Astrocyte of the cerebellum (primary cell): Measurements from ENCODE around the gene LTF.

ENCODE experiments used
- DNase-seq: peaks from one replicate; pipeline ENCODE4 v3.0.0-alpha.2; 2011; ENCODE audit warnings: low read depth
- H3K4me3 ChIP-seq: 2 replicates; pipeline ENCODE4 v1.5.1; 2011; ENCODE audit warnings: mild to moderate bottlenecking, low read depth, low read length, moderate library complexity
- in situ Hi-C: cut with HindIII; loops from 2 replicates; pipeline ENCODE4 v1.10.0; 2017; ENCODE audit warnings: low sequenced_read_pairs
- TF ChIP-seq, protein P1 (sequence below): IDR thresholded peaks from 2 replicates; pipeline ENCODE4 v1.5.1; 2012; ENCODE audit warnings: low read length, low read depth, moderate library complexity, mild to moderate bottlenecking; ENCODE audit errors: missing control alignments

Gene LTF

GRCh38 chr3:46455231-46456115, 9.2 kb downstream of the LTF start:
- TF ChIP-seq, protein P1, sequence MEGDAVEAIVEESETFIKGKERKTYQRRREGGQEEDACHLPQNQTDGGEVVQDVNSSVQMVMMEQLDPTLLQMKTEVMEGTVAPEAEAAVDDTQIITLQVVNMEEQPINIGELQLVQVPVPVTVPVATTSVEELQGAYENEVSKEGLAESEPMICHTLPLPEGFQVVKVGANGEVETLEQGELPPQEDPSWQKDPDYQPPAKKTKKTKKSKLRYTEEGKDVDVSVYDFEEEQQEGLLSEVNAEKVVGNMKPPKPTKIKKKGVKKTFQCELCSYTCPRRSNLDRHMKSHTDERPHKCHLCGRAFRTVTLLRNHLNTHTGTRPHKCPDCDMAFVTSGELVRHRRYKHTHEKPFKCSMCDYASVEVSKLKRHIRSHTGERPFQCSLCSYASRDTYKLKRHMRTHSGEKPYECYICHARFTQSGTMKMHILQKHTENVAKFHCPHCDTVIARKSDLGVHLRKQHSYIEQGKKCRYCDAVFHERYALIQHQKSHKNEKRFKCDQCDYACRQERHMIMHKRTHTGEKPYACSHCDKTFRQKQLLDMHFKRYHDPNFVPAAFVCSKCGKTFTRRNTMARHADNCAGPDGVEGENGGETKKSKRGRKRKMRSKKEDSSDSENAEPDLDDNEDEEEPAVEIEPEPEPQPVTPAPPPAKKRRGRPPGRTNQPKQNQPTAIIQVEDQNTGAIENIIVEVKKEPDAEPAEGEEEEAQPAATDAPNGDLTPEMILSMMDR = no peak
- in situ Hi-C loops = no loop called here
- no peak overlapping the region for H3K4me3 ChIP-seq
- no peak for DNase-seq

- DNase-seq = no peak
- H3K4me3 ChIP-seq = no peak overlapping the region
- TF ChIP-seq, protein P1 = no peak
- in situ Hi-C loops = no loop called here
These were observed 10.1 kb downstream of the LTF start for GRCh38 chr3:46454606-46455005.

GRCh38 chr3:46454209-46454595, 10.5 kb downstream of the LTF start:
- TF ChIP-seq, protein P1 = no peak
- H3K4me3 ChIP-seq = no peak overlapping the region
- DNase-seq = no peak
- in situ Hi-C loops = no loop called here

- no peak for DNase-seq
- TF ChIP-seq, protein P1 = no peak
- H3K4me3 ChIP-seq = no peak overlapping the region
- in situ Hi-C loops = no loop called here
These were observed 11.0 kb downstream of the LTF start for GRCh38 chr3:46453526-46454208.

GRCh38 chr3:46449755-46450552, 14.8 kb downstream of the LTF start:
- in situ Hi-C loops = no loop called here

DNA sequence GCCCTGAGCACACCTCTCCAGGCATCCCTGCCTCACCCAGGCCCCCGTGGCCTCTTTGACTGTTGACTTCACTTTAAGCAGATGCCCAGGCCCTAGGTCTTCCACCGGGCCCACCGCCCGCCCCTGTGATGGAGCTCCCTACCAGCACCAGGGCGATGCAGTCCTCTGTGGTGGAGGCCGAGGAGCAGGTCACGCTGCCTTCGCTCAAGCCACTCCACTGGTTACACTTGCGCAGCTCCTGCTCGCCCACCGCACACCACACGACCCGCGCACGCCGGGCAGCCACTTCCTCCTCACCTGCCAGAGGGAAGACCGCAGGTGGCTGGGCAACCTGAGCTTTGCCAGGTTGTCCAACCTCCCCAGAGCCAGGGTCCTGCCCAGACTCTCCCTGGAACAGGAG, 16.0 kb downstream of the LTF start:
- no peak for DNase-seq
- TF ChIP-seq, protein P1 = no peak
- in situ Hi-C loops = no loop called here
- H3K4me3 ChIP-seq = no peak overlapping the region

More at GRCh38 chr3:46449755-46450552, 14.8 kb downstream of the LTF start:
- DNase-seq = no peak
- no peak overlapping the region for H3K4me3 ChIP-seq
- TF ChIP-seq, protein P1 = peak; percentile 57
